ENCODE results near the gene IQCM.
A peak's percentile ranks its signal among the peaks of the same experiment; 100 is the strongest.

The IQCM gene

GRCh38 chr4:149708513-149709130 lies 107.0 kb downstream of the IQCM start:
- TF ChIP-seq CTCF (IDR thresholded peaks at IDR 0.05; ENCODE audit: low read depth, low read length): no peak
- DNase-seq (ENCODE audit: low read depth in 2 of 2): peak in 1 of 2 donors; percentile 25
- H3K4me3 ChIP-seq (replicated peaks in 1 of 2; ENCODE audit: low read depth in 2 of 2, low read length in 2 of 2): no peak overlapping the region

GRCh38 chr4:149707862-149708261 lies 107.8 kb downstream of the IQCM start:
- no peak for TF ChIP-seq CTCF (IDR thresholded peaks at IDR 0.05; ENCODE audit: low read depth, low read length)
- H3K4me3 ChIP-seq (replicated peaks in 1 of 2; ENCODE audit: low read depth in 2 of 2, low read length in 2 of 2): no peak overlapping the region
- no peak for DNase-seq (ENCODE audit: low read depth in 2 of 2)

DNA sequence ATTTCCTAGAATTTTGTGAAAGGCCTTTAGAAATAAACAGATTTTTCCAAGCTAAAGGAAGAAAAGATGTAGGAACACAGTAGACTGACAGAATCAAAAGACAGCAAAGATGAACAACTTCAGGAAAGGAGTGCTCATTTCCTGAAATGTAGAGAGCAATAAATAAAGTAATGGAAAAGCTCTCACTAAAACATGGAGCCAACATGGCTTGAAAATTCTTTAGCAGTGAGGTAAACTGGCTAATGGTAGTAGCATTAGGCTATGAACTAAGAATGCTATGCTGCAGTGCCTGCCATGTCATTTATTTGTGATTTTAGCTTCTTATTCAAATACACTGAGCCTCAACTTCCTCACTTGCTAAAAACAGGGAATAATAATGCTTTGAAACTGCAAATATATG lies 108.7 kb downstream of the IQCM start:
- no peak for TF ChIP-seq CTCF (IDR thresholded peaks at IDR 0.05; ENCODE audit: low read depth, low read length)
- no peak overlapping the region for H3K4me3 ChIP-seq (replicated peaks in 1 of 2; ENCODE audit: low read depth in 2 of 2, low read length in 2 of 2)
- peak in 1 of 2 donors; percentile 24 for DNase-seq (ENCODE audit: low read depth in 2 of 2)

GRCh38 chr4:149702414-149703293 lies 113.0 kb downstream of the IQCM start:
- no peak overlapping the region for H3K4me3 ChIP-seq (replicated peaks in 1 of 2; ENCODE audit: low read depth in 2 of 2, low read length in 2 of 2)
- no peak for TF ChIP-seq CTCF (IDR thresholded peaks at IDR 0.05; ENCODE audit: low read depth, low read length)
- no peak for DNase-seq (ENCODE audit: low read depth in 2 of 2)

GRCh38 chr4:149701435-149702156 lies 114.0 kb downstream of the IQCM start:
- DNase-seq (ENCODE audit: low read depth in 2 of 2): no peak
- no peak for TF ChIP-seq CTCF (IDR thresholded peaks at IDR 0.05; ENCODE audit: low read depth, low read length)
- H3K4me3 ChIP-seq (replicated peaks in 1 of 2; ENCODE audit: low read depth in 2 of 2, low read length in 2 of 2): no peak overlapping the region

- H3K4me3 ChIP-seq (replicated peaks in 1 of 2; ENCODE audit: low read depth in 2 of 2, low read length in 2 of 2): no peak overlapping the region
- no peak for TF ChIP-seq CTCF (IDR thresholded peaks at IDR 0.05; ENCODE audit: low read depth, low read length)
- no peak for DNase-seq (ENCODE audit: low read depth in 2 of 2)
Measured at GRCh38 chr4:149700272-149700671, 115.4 kb downstream of the IQCM start.
